GM08714 (cell line): ENCODE data around the gene USP34.
"Not testable (repeated sequence)": the region's sequence is repeated elsewhere in the genome, so short reads cannot be mapped to it uniquely, and the experiment has no call there.

Experiments
- H3K4me3 ChIP-seq: fragments of 200-500 bp; sonication (Bioruptor generic); 2 replicates; pipeline ENCODE4 v1.5.1; 2014; ENCODE audit warnings: mild to moderate bottlenecking, low read length, inconsistent platforms
- ZNF274 ChIP-seq: IDR thresholded peaks from 2 replicates; pipeline ENCODE4 v1.6.1; 2012; ENCODE audit warnings: mild to moderate bottlenecking, low read depth, low read length

Gene USP34

DNA sequence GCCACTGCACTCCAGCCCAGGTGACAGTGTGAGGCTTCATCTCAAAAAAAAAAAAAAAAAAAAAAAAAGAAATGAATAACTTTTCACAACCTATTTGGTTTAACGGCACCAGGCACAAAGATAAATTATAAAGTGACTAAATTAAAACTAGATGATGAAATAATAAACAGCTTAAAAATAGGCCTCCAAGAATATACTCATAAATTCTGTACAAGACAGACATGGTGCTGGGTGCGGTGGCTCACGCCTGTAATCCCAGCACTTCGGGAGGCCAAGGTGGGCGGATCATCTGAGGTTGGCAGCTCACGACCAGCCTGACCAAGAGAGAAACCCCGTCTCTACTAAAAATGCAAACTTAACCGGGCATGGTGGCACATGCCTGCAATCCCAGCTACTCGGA, 19.7 kb downstream of the USP34 start:
- H3K4me3 ChIP-seq, result no peak overlapping the region
- no peak for TF ChIP-seq ZNF274

DNA sequence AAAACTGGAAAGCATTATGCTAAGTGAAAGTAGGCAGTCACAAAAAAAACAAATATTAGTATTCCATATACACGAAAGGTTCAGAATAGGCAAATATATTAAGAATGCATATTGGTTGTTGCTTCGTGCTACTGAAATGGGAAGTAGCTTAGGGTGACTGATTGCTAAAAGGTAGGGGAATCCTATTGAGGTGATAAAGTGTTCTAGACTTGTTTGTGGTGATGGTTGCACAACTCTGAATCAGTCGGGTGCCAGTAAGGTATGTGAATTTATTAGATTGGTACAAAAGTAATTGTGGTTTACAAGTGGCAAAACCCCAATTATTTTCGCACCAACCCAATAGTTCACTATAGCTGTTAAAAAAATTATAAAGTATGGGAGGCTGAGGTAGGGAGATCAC, 20.7 kb downstream of the USP34 start:
- H3K4me3 ChIP-seq, result no peak overlapping the region
- TF ChIP-seq ZNF274, result no peak

DNA sequence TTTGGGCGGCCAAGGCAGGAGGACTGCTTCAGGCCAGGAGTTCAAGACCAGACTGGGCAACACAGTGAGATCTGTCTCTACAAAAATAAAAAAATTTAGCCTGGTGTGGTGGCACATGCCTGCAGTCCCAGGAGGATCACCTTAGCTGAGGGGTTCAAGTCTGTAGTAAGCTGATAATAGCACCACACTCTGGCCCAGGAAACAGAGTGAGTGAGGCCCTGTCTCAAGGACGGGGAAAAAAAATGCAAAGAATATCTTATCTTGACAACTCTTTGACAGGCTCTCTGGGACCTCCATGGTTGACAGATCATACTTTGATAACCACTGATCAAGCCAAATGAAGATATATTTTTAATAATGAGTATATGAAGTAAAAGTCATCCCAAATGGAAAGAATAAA, 22.7 kb downstream of the USP34 start:
- H3K4me3 ChIP-seq, result no peak overlapping the region
- TF ChIP-seq ZNF274, result no peak

- not testable (repeated sequence) for H3K4me3 ChIP-seq
Observed at GRCh38 chr2:61446971-61447370, 23.9 kb downstream of the USP34 start.

DNA sequence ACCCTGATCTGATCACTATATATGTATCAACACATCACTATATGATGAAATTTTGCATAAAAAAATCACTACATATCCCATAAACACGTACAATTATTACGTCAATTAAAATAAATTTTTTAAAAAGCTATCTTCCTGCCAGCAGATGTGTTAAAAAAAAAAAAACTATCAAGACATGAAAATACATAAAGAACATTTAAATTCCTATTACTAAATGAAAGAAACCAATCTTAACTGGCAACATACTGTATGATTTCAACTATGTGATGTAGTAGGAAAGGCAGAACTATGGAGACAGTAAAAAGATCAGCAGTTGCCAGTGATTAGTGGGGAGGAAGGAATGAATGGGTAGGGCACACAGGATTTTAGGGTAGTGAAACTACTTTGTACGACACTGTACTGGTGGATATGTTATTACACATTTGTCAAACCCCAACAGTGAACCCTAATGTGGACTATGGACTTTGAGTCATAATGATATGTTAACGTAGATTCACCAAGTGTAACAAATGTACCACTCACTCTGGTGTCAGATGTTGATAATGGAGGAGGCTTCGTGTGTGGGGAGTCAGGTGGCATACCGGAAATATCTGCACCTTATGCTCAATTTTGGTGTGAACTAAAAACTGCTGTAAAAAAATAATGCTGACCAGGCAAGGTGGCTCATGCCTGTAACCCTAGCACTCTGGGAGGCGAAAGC, 27.4 kb downstream of the USP34 start:
- H3K4me3 ChIP-seq, result no peak overlapping the region
- TF ChIP-seq ZNF274, result no peak

DNA sequence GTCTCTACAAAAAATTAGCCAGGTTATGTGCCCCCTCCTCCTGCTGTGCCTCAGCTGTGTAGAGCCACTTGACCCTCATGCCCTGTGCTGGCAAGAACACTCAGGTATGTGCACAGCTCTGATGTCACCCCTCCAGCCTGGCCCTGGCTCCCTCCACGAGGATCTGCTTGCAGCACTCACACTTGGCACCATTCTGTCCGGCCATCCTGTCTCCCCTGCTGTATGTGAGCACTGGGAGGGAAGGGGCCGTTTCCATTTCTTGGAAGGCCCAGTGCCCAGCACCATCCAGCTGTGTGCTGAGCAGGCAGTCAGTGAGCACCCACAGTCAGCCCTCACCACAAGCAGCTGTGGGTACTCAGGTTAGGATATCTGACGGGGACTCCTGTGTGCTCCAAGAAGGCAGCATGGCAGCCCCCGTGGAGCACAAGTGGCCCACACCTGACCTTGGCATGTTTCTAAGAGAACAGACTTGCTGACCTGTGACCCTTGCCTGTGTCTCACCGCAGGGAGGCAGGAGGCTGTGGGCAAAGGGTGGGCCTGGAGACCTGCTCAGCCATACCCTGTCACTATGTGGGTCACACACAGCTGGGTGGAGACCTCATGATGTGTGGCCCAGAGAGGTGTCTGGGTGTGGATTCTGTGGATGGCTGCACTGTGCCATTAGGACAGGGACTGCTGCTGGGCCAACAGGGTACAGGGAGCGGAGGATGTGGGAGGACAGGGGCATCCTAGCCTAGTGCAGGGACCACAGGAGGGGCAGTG, 31.5 kb downstream of the USP34 start:
- no peak overlapping the region for H3K4me3 ChIP-seq
- TF ChIP-seq ZNF274, result no peak

GRCh38 chr2:61438670-61439069, 32.2 kb downstream of the USP34 start:
- TF ChIP-seq ZNF274, result no peak
- H3K4me3 ChIP-seq, result no peak overlapping the region

GRCh38 chr2:61437170-61437569, 33.7 kb downstream of the USP34 start:
- TF ChIP-seq ZNF274, result no peak
- no peak overlapping the region for H3K4me3 ChIP-seq

GRCh38 chr2:61436092-61436491, 34.8 kb downstream of the USP34 start:
- no peak for TF ChIP-seq ZNF274
- no peak overlapping the region for H3K4me3 ChIP-seq

DNA sequence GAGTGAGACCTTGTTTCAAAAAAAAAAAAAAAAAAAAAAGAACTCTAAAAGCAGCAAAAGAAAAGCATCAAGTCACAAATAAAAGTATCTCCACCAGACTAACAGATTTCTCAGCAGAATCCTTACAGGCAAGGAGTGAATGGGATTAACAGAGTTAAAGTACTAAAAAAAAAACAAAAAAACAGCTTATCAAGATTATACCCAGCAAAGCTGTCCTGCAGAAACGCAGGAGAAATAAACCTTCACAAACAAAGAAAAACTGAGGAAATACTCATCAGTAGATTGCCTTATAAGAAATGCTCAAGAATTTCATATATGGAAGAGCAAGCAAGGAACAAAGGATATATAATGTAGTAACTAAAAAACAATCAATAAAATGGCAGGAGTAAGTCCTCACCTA, 35.6 kb downstream of the USP34 start:
- H3K4me3 ChIP-seq, result no peak overlapping the region
- no peak for TF ChIP-seq ZNF274

GRCh38 chr2:61434314-61434713, 36.6 kb downstream of the USP34 start:
- no peak overlapping the region for H3K4me3 ChIP-seq
- no peak for TF ChIP-seq ZNF274

GRCh38 chr2:61433606-61434005, 37.3 kb downstream of the USP34 start:
- no peak overlapping the region for H3K4me3 ChIP-seq
- no peak for TF ChIP-seq ZNF274

GRCh38 chr2:61432990-61433389, 37.9 kb downstream of the USP34 start:
- H3K4me3 ChIP-seq, result no peak overlapping the region
- no peak for TF ChIP-seq ZNF274

DNA sequence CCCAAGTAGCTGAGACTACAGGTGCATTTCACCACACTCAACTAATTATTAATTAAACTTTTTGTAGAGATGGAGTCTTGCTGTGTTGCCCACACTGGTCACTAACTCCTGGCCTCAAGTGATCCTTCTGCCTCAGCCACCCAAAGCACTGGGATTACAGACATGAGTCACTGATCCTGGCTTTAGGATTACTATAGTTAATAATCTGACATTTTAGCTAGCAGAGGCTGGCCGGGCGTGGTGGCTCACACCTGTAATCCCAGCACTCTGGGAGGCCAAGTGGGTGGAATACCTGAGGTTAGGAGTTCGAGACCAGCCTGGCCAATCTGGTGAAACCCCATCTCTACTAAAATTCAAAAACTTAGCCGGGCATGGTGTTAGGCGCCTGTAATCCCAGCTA, 39.5 kb downstream of the USP34 start:
- H3K4me3 ChIP-seq, result no peak overlapping the region
- no peak for TF ChIP-seq ZNF274

DNA sequence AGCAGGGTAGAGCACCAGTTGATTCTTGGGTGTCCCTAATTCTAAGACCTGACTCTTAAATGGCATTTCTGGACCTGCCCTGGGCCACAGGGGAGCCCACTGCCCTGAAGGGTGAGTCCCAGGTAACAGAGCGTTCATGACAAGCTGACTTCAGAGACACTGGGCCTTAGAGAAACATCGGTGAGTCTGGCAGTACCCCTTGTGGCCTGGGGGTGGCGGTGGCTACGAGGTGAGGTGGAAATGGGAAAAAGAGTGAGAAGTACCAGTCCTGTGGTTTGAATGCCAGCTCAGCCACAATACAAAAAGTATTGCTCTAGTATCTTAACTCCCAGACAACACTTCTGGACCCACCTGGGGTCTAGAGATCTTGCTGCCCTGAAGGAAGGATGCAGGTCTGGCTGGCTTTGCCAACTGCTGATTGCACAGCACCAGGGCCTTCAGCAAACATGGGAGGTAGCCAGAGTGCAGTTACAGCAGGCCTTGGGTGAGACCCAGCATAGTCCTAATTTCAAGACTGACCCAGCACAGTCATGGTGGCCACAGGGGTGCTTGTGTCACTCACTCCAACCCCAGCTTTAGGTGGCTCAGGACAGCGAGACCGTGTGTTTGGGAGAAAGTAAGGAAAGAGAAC, 44.5 kb downstream of the USP34 start:
- H3K4me3 ChIP-seq, result no peak overlapping the region
- TF ChIP-seq ZNF274, result no peak
